ENCODE data around the gene SLC11A2.

DNA sequence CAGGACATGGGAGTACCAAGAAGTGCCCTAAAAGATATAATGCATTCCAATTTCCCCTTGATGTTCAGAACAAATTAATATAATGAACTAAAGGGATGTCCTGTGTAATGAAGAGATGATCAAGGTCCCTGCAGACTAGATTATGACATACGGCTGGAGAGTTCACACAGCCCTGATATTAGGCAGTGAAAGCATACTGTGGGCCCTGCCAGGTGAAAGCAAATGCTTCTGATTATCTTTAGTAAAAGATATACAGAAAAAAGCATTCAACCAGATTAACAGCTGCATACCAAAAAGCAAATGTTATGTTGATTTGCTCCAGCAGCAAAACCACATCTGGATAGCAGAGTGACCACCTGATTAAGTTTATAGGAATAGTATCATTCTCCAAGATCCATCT lies 61.8 kb downstream of the SLC11A2 start:
- TF ChIP-seq EP300 (IDR thresholded peaks at IDR 0.05) (no peak), POLR2A (IDR thresholded peaks at IDR 0.05) (no peak)
- TF ChIP-seq, protein P1, sequence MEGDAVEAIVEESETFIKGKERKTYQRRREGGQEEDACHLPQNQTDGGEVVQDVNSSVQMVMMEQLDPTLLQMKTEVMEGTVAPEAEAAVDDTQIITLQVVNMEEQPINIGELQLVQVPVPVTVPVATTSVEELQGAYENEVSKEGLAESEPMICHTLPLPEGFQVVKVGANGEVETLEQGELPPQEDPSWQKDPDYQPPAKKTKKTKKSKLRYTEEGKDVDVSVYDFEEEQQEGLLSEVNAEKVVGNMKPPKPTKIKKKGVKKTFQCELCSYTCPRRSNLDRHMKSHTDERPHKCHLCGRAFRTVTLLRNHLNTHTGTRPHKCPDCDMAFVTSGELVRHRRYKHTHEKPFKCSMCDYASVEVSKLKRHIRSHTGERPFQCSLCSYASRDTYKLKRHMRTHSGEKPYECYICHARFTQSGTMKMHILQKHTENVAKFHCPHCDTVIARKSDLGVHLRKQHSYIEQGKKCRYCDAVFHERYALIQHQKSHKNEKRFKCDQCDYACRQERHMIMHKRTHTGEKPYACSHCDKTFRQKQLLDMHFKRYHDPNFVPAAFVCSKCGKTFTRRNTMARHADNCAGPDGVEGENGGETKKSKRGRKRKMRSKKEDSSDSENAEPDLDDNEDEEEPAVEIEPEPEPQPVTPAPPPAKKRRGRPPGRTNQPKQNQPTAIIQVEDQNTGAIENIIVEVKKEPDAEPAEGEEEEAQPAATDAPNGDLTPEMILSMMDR (IDR thresholded peaks at IDR 0.05): no peak
